Heart left ventricle (tissue), 13 donors: ENCODE results near the gene DNM2.

Experiments
- POLR2A ChIP-seq, 2 donors: fragments of 450-650 bp; IDR thresholded peaks; one replicate each; pipeline ENCODE4 v1.6.1; 2017; ENCODE audit warnings: antibody characterized with exemption in 2 of 2, mild to moderate bottlenecking in 2 of 2, moderate library complexity in 2 of 2
- TF ChIP-seq, protein P1 (sequence below), 12 donors: fragments of 200-600 bp; sonication (generic) in 4 of 12; IDR thresholded peaks; one replicate each; pipeline versions ENCODE4 v1.5.0 to v1.8.0; 2018 to 2022; ENCODE audit warnings: antibody characterized with exemption in 12 of 12, mild to moderate bottlenecking in 5 of 12
- donor health status: ischemic (EF 13 %, LVEDD 7.1; RV severe dilation, severe dysfunction).
- donor health status: DM: no; HTN: yes; CAD: no.
- donor health status: DM: no; HTN: no; CAD: no.
- donor health status: ischemic (EF 25% LVEDD 6.9; RV normal size, moderate dysfunction).
- donor health status: ischemic (EF 25% LVEDD 5.7; RV mildly dilated, moderate dysfunction).
- donor health status: ischemic (EF 35%, LVEDD 5.7; RV mildly dilated, moderate dysfunction).
- donor health status: nonischemic (EF 11% LVEDD 7.7; RV severe dilation, severe dysfunction).
- donor health status: DM: yes; HTN: yes; CAD: no.
- donor health status: PGD.
- donor health status: ischemic (EF 29% LVEDD 5.4; RV normal size, mild dysfunction).
- donor health status: nonischemic (EF 23%, LVEDD 6.1; RV moderate dilation, normal function).

DNA sequence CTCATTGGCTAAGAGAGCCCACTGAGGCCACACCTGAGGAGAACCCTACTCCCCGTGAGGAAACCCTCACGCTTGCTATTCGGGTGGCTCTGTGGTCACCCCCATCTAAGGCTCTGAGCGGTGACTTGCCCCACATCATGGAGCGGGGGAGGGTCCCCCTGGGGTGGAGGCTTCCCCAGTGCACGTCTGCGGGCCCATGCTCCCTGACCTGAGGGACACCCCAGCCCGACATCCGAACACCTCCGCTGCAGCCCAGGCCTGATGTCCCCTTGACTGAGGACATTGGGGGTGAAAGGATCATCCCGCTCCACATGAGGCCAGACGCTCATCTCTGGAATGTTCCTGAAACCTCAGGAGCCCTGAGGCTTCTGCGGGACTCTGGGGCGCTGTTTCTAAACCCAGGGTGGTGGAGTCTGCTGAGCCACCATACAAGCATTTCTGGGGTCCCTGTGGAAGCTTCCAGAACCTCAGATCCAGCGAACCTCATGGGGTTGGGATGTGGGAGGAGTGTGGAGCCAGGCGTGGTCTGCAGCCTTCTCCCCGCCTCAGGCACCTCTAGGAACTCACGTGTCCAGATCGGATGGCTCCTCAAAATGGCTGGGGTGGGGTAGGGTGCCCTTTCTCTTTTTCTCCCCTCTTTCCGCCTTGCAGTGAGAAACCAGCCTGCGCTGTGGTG, 98.2 kb downstream of the DNM2 start:
- TF ChIP-seq, protein P1, sequence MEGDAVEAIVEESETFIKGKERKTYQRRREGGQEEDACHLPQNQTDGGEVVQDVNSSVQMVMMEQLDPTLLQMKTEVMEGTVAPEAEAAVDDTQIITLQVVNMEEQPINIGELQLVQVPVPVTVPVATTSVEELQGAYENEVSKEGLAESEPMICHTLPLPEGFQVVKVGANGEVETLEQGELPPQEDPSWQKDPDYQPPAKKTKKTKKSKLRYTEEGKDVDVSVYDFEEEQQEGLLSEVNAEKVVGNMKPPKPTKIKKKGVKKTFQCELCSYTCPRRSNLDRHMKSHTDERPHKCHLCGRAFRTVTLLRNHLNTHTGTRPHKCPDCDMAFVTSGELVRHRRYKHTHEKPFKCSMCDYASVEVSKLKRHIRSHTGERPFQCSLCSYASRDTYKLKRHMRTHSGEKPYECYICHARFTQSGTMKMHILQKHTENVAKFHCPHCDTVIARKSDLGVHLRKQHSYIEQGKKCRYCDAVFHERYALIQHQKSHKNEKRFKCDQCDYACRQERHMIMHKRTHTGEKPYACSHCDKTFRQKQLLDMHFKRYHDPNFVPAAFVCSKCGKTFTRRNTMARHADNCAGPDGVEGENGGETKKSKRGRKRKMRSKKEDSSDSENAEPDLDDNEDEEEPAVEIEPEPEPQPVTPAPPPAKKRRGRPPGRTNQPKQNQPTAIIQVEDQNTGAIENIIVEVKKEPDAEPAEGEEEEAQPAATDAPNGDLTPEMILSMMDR (IDR thresholded peaks at IDR 0.05) = no peak
- TF ChIP-seq POLR2A (IDR thresholded peaks at IDR 0.05) = no peak
